HEK293T (cell line): Measurements from ENCODE around the gene RNF144A.

Source experiments
- ARNT ChIP-seq: fragments of 450-650 bp; IDR thresholded peaks from 2 replicates; pipeline ENCODE4 v1.6.1; 2017; ENCODE audit warnings: mild to moderate bottlenecking
- FOXA1 ChIP-seq: fragments of 450-650 bp; IDR thresholded peaks from 2 replicates; pipeline ENCODE4 v1.6.1; 2016; ENCODE audit warnings: mild to moderate bottlenecking
- FOXK2 ChIP-seq: fragments of 450-650 bp; IDR thresholded peaks from 2 replicates; pipeline ENCODE4 v1.6.1; 2016; ENCODE audit warnings: mild to moderate bottlenecking
- FOXM1 ChIP-seq: fragments of 450-650 bp; IDR thresholded peaks from 2 replicates; pipeline ENCODE4 v1.6.1; 2017; ENCODE audit warnings: mild to moderate bottlenecking, borderline replicate concordance
- HDGF ChIP-seq: fragments of 450-650 bp; IDR thresholded peaks from 2 replicates; pipeline ENCODE4 v1.6.1; 2017; ENCODE audit warnings: antibody characterized with exemption, borderline replicate concordance
- LEF1 ChIP-seq: fragments of 450-650 bp; IDR thresholded peaks from 2 replicates; pipeline ENCODE4 v1.6.1; 2017; ENCODE audit warnings: mild to moderate bottlenecking, borderline replicate concordance
- SP1 ChIP-seq: fragments of 450-650 bp; IDR thresholded peaks from 2 replicates; pipeline ENCODE4 v1.6.1; 2017
- SUZ12 ChIP-seq: fragments of 450-650 bp; IDR thresholded peaks from 2 replicates; pipeline ENCODE4 v1.6.1; 2016; ENCODE audit warnings: mild to moderate bottlenecking
- TARDBP ChIP-seq: fragments of 450-650 bp; IDR thresholded peaks from 2 replicates; pipeline ENCODE4 v1.6.1; 2016

DNA sequence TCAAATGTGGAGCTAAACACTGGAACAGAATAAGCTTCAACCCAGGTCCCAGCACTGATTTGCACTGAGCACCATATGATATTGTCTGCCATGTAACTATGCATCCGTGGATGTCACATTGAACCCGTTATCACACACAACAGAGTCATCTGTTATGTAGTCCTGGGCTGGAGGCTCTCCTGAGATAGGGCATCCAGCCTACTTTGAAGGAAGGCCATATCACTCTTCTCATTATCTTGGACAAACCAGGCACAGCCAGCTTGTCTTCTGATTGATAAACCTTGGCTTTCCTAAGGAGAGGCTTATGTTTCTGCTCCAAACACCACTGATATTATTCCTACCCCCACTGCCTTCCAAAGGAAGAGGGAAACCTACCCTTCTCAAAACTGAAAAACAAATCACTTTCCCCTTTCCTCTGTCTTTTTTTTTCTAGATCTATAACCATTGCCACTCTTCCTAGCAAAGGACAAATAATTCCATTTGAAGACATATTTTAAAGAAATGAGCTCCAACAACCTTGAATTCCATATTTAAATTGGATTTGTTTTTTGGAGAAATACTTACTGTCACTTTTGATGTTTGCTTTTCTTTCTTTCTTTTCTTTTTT, 23.2 kb upstream of the RNF144A start:
- TF ChIP-seq SP1 (no peak), SUZ12 (no peak), FOXA1 (no peak), HDGF (no peak), LEF1 (no peak), TARDBP (no peak), FOXM1 (no peak), FOXK2 (no peak), ARNT (no peak)
